Stimulated activated CD4-positive, alpha-beta T cell treated with anti-CD3 and anti-CD28 coated beads, TNF-alpha, amount 100 ng/mL, for 4 hours (primary cell): Measurements from ENCODE around the gene PNRC1.
"Not testable (repeated sequence)": the region's sequence is repeated elsewhere in the genome, so short reads cannot be mapped to it uniquely, and the experiment has no call there.

Experiments
- DNase-seq, 3 experiments: peaks; one replicate each; pipeline ENCODE4 v3.0.0-alpha.2; 2020; ENCODE audit warnings: low read depth in 3 of 3

Gene PNRC1

GRCh38 chr6:89110284-89110683, 29.7 kb downstream of the PNRC1 start:
- no peak for DNase-seq

GRCh38 chr6:89111933-89112332, 31.4 kb downstream of the PNRC1 start:
- DNase-seq, result no peak

- no peak for DNase-seq
Observed at GRCh38 chr6:89116702-89117101, 36.2 kb downstream of the PNRC1 start.

- DNase-seq, result peak; percentile 7 to 23 (median 8)
Observed at GRCh38 chr6:89117211-89118108, 36.9 kb downstream of the PNRC1 start, which contains the start of gene SRSF12. Gene SRSF12, minus strand, starts transcription at chr6:89118071. Its CDS starts 184 bp downstream, at chr6:89117887.

DNA sequence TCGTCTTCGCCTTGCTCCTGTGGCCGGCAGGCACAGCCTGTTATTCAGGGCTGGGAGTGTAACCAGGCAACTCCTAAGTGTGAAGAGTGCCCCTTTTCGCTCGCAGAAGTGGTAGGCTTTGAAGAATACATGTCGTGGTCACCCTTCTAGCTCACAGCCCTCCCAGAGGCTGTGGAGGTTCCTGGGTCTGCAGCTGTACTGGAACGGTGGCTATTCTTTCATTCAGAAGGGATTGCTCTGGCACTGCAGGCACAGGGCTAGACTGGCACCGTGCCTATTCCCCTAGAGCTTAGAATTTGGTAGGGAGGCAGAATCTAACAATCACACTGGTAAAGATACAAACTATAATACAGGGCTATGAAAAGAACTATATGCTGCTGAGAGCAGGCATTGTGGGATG, 38.4 kb downstream of the PNRC1 start:
- DNase-seq, result no peak

DNA sequence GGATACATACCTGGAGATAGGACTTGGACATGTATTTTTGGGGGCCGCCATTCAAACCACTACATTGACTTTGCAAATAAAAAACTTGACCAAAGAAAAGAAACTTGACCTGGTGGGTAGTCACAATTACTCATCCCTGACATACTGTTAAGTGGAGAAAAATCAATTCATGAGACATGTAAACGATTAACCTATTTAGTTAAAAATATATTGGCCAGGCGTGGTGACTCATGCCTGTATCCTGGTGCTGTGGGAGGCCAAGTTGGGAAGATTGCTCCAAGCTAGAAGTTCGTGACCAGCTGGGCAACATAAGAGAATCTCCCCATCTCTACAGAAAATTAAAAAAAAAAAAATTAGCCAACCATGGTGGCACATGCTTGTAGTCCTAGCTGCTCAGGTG, 39.8 kb downstream of the PNRC1 start:
- no peak for DNase-seq

- DNase-seq, result no peak
Observed at GRCh38 chr6:89121934-89122333, 41.4 kb downstream of the PNRC1 start.

- no peak for DNase-seq
Observed at GRCh38 chr6:89122625-89123024, 42.1 kb downstream of the PNRC1 start.

DNA sequence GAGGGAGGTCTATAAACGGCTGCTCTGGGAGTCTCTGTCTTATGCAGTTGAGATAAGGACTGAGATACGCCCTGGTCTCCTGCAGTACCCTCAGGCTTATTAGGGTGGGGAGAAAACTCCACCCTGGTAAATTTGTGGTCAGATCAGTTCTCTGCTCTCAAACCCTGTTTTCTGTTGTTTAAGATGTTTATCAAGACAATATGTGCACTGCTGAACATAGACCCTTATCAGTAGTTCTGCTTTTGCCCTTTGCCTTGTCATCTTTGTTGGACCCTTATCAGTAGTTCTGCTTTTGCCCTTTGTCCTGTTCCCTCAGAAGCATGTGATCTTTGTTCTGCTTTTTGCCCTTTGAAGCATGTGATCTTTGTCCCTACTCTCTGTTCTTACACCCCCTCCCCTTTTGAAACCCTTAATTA, 47.7 kb downstream of the PNRC1 start:
- DNase-seq, result not testable (repeated sequence)

- no peak for DNase-seq
Observed at GRCh38 chr6:89131599-89131998, 51.0 kb downstream of the PNRC1 start.

DNA sequence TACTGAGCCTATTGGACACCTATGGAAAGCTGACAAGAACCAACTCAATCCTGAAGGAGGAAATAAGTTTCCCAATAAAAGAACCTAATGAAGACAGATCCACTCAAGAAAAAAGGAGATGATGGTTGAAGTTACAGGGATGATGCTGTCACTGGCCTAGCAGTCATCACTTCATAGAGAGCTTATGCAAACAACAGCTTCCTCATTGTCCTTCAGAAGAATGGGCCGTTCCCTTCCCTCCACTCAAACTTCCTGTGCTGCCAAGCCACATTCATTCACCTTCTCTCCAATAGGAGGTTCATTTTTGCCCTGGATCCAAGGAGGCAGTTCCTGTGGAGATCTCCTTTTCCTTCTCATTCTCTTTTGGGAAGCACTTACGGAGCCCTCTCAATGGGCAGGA, 51.5 kb downstream of the PNRC1 start:
- no peak for DNase-seq

DNA sequence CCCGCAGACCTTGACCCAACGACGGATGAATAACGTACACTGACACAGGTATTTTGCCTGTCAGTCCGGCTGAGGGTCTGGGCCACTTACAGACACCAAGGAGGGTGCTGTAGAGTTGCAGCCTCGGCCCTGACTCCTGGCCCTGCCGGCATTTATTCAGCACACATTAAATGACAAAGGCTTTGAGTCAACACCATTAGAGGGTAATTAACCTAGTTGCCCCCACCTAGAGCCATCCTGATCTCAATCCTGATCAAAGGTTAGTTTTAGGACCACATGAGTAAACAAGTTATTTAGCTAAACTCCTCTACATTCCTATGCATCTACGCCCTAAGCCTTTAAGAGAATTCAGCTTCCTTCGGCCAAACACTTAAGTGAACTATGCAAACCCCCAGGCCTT, 53.4 kb downstream of the PNRC1 start:
- DNase-seq, result no peak

DNA sequence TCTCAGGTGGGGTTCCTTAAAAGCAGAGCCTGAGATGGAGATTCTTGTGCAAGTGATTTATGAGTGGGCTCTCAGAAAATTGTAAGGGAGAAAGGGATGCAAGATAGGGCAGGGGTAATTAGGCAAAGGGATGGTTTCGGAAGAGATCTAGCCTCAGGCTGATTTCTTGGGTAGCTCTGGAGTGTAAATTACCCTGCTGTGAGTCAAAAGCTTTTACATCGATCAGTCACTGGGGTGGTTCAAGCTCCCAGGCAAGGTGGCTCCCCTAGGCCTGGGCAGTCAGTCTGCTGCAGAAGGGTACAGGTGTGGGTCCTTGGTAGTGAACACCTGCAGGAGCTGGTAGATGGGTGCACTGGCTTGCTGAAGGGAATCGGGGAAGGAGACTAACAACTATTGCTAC, 54.2 kb downstream of the PNRC1 start:
- DNase-seq, result no peak
